ENCODE results near the gene ACP2.

Gene ACP2

GRCh38 chr11:47258317-47258902 lies 9.8 kb upstream of the ACP2 start:
- H3K27ac ChIP-seq (ENCODE audit: low read depth, low read length, poor library complexity, severe bottlenecking): no peak overlapping the region

GRCh38 chr11:47257517-47258316 lies 9.1 kb upstream of the ACP2 start, which contains the start of gene NR1H3:
NR1H3 (plus strand) TSS chr11:47257996; CDS start chr11:47259217, 1,221 bp downstream.
- TF ChIP-seq EZH2 (IDR thresholded peaks at IDR 0.05; ENCODE audit: borderline replicate concordance, low read length): no peak
- TF ChIP-seq CTCF (IDR thresholded peaks at IDR 0.05; ENCODE audit: low read length): peak; percentile 37; the same call in 1 of the 2 replicates
- Histone ChIP-seq H3K9me3 (ENCODE audit: low read length) (no peaks in the 10 kb centered on the region), H3F3A (ENCODE audit: insufficient read depth, low read length) (no peaks in the 10 kb centered on the region), H3K4me2 (ENCODE audit: low read length) (no peak within 1 kb of the TSS), H3K79me2 (ENCODE audit: insufficient read depth, low read length) (no peaks in the 10 kb centered on the region), H4K20me1 (ENCODE audit: insufficient read depth, low read length) (no peaks in the 10 kb centered on the region), H3K9ac (ENCODE audit: low read length) (no peak within 1 kb of the TSS), H3K9me2 (ENCODE audit: low read depth, low read length) (no peaks in the 10 kb centered on the region), H3K36me3 (ENCODE audit: insufficient read depth, low read length) (no peaks in the 10 kb centered on the region), H3K27ac (ENCODE audit: low read depth, low read length, poor library complexity, severe bottlenecking) (no peak within 1 kb of the TSS), H3K4me3 (ENCODE audit: low read depth, low read length, poor library complexity, severe bottlenecking) (no peak within 1 kb of the TSS), H3K27me3 (ENCODE audit: insufficient read depth, low read length) (peaks cover 4% of the 10 kb centered on the region; the same call in 1 of the 2 replicates), H3K4me1 (ENCODE audit: insufficient read depth, low read length, severe bottlenecking) (no peaks in the 10 kb centered on the region), H2AFZ (ENCODE audit: low read length) (no peak within 1 kb of the TSS)

More at GRCh38 chr11:47258317-47258902, 9.8 kb upstream of the ACP2 start:
- Histone ChIP-seq H3K4me2 (ENCODE audit: low read length) (no peak overlapping the region), H3K9me2 (ENCODE audit: low read depth, low read length) (no peaks in the 10 kb centered on the region), H3K36me3 (ENCODE audit: insufficient read depth, low read length) (no peaks in the 10 kb centered on the region), H3K4me1 (ENCODE audit: insufficient read depth, low read length, severe bottlenecking) (no peaks in the 10 kb centered on the region), H4K20me1 (ENCODE audit: insufficient read depth, low read length) (no peaks in the 10 kb centered on the region), H3K9me3 (ENCODE audit: low read length) (no peaks in the 10 kb centered on the region), H3K9ac (ENCODE audit: low read length) (no peak overlapping the region), H3K27me3 (ENCODE audit: insufficient read depth, low read length) (peaks cover 4% of the 10 kb centered on the region; the same call in 1 of the 2 replicates), H3K4me3 (ENCODE audit: low read depth, low read length, poor library complexity, severe bottlenecking) (no peak overlapping the region), H3K79me2 (ENCODE audit: insufficient read depth, low read length) (no peaks in the 10 kb centered on the region), H3F3A (ENCODE audit: insufficient read depth, low read length) (no peaks in the 10 kb centered on the region), H2AFZ (ENCODE audit: low read length) (no peak overlapping the region)
- TF ChIP-seq EZH2 (IDR thresholded peaks at IDR 0.05; ENCODE audit: borderline replicate concordance, low read length) (no peak), CTCF (IDR thresholded peaks at IDR 0.05; ENCODE audit: low read length) (no peak)

- Histone ChIP-seq H3K27me3 (ENCODE audit: insufficient read depth, low read length) (peaks cover 4% of the 10 kb centered on the region; the same call in 1 of the 2 replicates), H4K20me1 (ENCODE audit: insufficient read depth, low read length) (no peaks in the 10 kb centered on the region), H3K9me3 (ENCODE audit: low read length) (no peaks in the 10 kb centered on the region), H3K9ac (ENCODE audit: low read length) (no peak overlapping the region), H3K9me2 (ENCODE audit: low read depth, low read length) (no peaks in the 10 kb centered on the region), H3K4me1 (ENCODE audit: insufficient read depth, low read length, severe bottlenecking) (no peaks in the 10 kb centered on the region), H3F3A (ENCODE audit: insufficient read depth, low read length) (no peaks in the 10 kb centered on the region), H3K4me2 (ENCODE audit: low read length) (no peak overlapping the region), H3K36me3 (ENCODE audit: insufficient read depth, low read length) (no peaks in the 10 kb centered on the region), H3K27ac (ENCODE audit: low read depth, low read length, poor library complexity, severe bottlenecking) (no peak overlapping the region), H2AFZ (ENCODE audit: low read length) (no peak overlapping the region), H3K79me2 (ENCODE audit: insufficient read depth, low read length) (no peaks in the 10 kb centered on the region), H3K4me3 (ENCODE audit: low read depth, low read length, poor library complexity, severe bottlenecking) (no peak overlapping the region)
- TF ChIP-seq EZH2 (IDR thresholded peaks at IDR 0.05; ENCODE audit: borderline replicate concordance, low read length): no peak
- no peak for TF ChIP-seq CTCF (IDR thresholded peaks at IDR 0.05; ENCODE audit: low read length)
These were observed 8.5 kb upstream of the ACP2 start for GRCh38 chr11:47257177-47257516.
